PC-3 (cell line): ENCODE results near the gene CD22.

Source experiments
- CTCF ChIP-seq: fragments of 300-600 bp; sonication (generic); conservative IDR thresholded peaks from 2 replicates; pipeline ENCODE4 v1.5.1; 2017; ENCODE audit warnings: antibody characterized with exemption, low read depth, mild to moderate bottlenecking, low read length
- EZH2 ChIP-seq: fragments of 300-600 bp; sonication (generic); IDR thresholded peaks from one replicate; pipeline ENCODE4 v1.6.1; 2017; ENCODE audit warnings: antibody characterized with exemption, mild to moderate bottlenecking, low read length; ENCODE audit not compliant: unreplicated experiment
- EZH2phosphoT487 ChIP-seq: fragments of 300-600 bp; sonication (generic); IDR thresholded peaks from 2 replicates; pipeline ENCODE4 v1.6.1; 2018; ENCODE audit warnings: mild to moderate bottlenecking, antibody characterized with exemption, low read length, borderline replicate concordance

- TF ChIP-seq CTCF: no peak
- no peak for TF ChIP-seq EZH2
- TF ChIP-seq EZH2phosphoT487: no peak
These were observed 11.4 kb downstream of the CD22 start for GRCh38 chr19:35340431-35340830.
